ENCODE results near the gene OR1J4. TPM values are rescaled to one million over a fixed set of nuclear protein-coding genes. Genes with fewer than 3 reads are reported as not detected.

The OR1J4 gene
- polyA plus RNA-seq, 1 of the 3 experiments (the other 2 are of a cell fraction): 0.07 TPM

DNA sequence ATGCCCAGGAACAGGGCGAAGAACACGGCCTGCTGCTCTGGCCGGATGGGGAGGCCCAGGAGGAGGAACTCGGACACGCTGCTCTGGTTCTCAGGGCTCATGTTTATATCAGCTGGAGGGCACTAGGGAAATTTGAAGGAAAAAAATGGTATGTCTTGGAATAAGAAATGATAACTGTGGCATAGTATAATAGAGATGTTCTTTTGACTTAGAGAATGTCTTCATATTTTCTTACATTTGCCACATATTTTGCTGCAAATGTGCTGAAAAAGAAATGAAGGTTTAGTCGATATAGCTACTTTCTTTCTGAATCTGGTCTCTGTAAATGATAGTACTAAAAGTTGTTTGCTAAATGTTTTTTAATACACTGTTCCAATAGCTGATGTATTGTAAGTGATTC is 41.1 kb upstream of the OR1J4 start, which contains the start of gene OR1J1 (continued):
- TF ChIP-seq EZH2phosphoT487 (IDR thresholded peaks at IDR 0.05; ENCODE audit: borderline replicate concordance, low read depth): no peak

DNA sequence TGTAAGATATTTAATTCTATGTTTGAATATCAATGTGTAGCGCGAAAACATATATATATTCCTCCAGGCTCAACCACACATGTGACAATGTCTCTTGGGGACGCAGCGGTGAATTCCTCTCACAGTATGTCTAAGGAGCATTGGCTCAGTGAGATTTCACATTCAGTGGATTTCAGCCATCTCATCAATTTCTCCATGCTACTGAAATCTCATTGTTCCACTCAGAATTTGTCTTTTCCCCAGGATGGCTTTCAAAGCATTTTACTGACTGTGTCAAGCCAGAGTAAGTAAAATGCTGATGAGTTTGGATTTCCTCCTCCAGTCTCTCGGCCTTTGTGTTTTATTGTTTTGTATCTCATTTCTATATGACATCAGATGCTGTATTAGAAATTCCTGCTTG is 39.9 kb upstream of the OR1J4 start:
- H2AFZ ChIP-seq (ENCODE audit: low read depth): no peak overlapping the region
- H3K4me2 ChIP-seq: no peak overlapping the region
- TF ChIP-seq YY1 (IDR thresholded peaks at IDR 0.05; ENCODE audit: low read depth): no peak
- no peak for TF ChIP-seq REST (IDR thresholded peaks at IDR 0.05; ENCODE audit: low read depth, low read length)
- TF ChIP-seq RCOR1 (IDR thresholded peaks at IDR 0.05; ENCODE audit: low read length): no peak
- no peak for TF ChIP-seq JUND (IDR thresholded peaks at IDR 0.05)
- TF ChIP-seq SIN3A (IDR thresholded peaks at IDR 0.05; ENCODE audit: borderline replicate concordance, low read depth, low read length): no peak
- TF ChIP-seq, protein P1, sequence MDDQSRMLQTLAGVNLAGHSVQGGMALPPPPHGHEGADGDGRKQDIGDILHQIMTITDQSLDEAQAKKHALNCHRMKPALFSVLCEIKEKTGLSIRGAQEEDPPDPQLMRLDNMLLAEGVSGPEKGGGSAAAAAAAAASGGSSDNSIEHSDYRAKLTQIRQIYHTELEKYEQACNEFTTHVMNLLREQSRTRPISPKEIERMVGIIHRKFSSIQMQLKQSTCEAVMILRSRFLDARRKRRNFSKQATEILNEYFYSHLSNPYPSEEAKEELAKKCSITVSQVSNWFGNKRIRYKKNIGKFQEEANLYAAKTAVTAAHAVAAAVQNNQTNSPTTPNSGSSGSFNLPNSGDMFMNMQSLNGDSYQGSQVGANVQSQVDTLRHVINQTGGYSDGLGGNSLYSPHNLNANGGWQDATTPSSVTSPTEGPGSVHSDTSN (IDR thresholded peaks at IDR 0.05): no peak
- TF ChIP-seq GATA2 (CRISPR knock-in tag; IDR thresholded peaks at IDR 0.05): no peak
- no peak for TF ChIP-seq SMC3 (IDR thresholded peaks at IDR 0.05; ENCODE audit: low read depth, low read length)
- no peak for TF ChIP-seq TEAD4 (IDR thresholded peaks at IDR 0.05; ENCODE audit: borderline replicate concordance, insufficient read depth)
- TF ChIP-seq EP300 (IDR thresholded peaks at IDR 0.05; ENCODE audit: borderline replicate concordance in 1 of 2, low read depth in 1 of 2, low read length in 1 of 2): no peak
- no peak for TF ChIP-seq NRF1 (IDR thresholded peaks at IDR 0.05; ENCODE audit: low read depth, low read length)
- no peak for TF ChIP-seq RFX5 (IDR thresholded peaks at IDR 0.05; ENCODE audit: low read length)
- TF ChIP-seq MXI1 (IDR thresholded peaks at IDR 0.05; ENCODE audit: low read depth, low read length): no peak
- no peak for TF ChIP-seq ZBTB33 (IDR thresholded peaks at IDR 0.05; ENCODE audit: borderline replicate concordance, low read depth)
- no peak for TF ChIP-seq CTCF (IDR thresholded peaks at IDR 0.05)
- TF ChIP-seq MAX (IDR thresholded peaks at IDR 0.05; ENCODE audit: low read depth): no peak
- TF ChIP-seq TCF12 (IDR thresholded peaks at IDR 0.05): no peak
- no peak for TF ChIP-seq USF2 (IDR thresholded peaks at IDR 0.05; ENCODE audit: borderline replicate concordance, low read depth, low read length)
- no peaks in the 10 kb centered on the region for H3K4me1 ChIP-seq (ENCODE audit: control insufficient read depth in 1 of 2, insufficient read depth in 2 of 2, low read depth in 1 of 2, low read length in 1 of 2)
- H3K27me3 ChIP-seq (ENCODE audit: insufficient read depth): no peaks in the 10 kb centered on the region
- H3K9ac ChIP-seq: no peak overlapping the region
- DNase-seq: no peak
- H3K9me2 ChIP-seq: no peaks in the 10 kb centered on the region
- ChIA-PET CTCF (interaction anchor here (3.6 kb wide), 1 partner anchor 14 kb away, joined by 17 read pairs; no protein-coding TSS in a partner anchor), POLR2A (no interaction called here)
- no peak overlapping the region for H3K27ac ChIP-seq (ENCODE audit: low read depth in 2 of 2, low read length in 1 of 2)
- 71% methylated on average over 5 of the region's 5 CpGs for WGBS (ENCODE audit: low lambda C conversion rate)
- H4K20me1 ChIP-seq (ENCODE audit: insufficient read depth): no peaks in the 10 kb centered on the region
- no peaks in the 10 kb centered on the region for H3K36me3 ChIP-seq (replicated peaks in 1 of 2; ENCODE audit: control insufficient read depth in 1 of 2, insufficient read depth in 2 of 2, low read length in 1 of 2)
- no peaks in the 10 kb centered on the region for H3K79me2 ChIP-seq (ENCODE audit: insufficient read depth)
- H3K9me3 ChIP-seq: no peaks in the 10 kb centered on the region
- no peak overlapping the region for H3K4me3 ChIP-seq (ENCODE audit: low read depth in 2 of 2, low read length in 1 of 2)
- no peaks in the 10 kb centered on the region for H3F3A ChIP-seq (replicated peaks; ENCODE audit: insufficient read depth)

Measured in SK-N-SH (cell line).